Cardiac fibroblast (primary cell): Measurements from ENCODE around the gene LFNG.

Experiments
- DNase-seq, 2 donors: peaks; one replicate each; pipeline versions ENCODE4 v3.0.0 to v3.0.0-alpha.2; 2010; ENCODE audit warnings: low read depth in 2 of 2
- H3K4me3 ChIP-seq, 2 donors: replicated peaks in 1 of 2; 1 replicate in 1 of 2; 2 replicates in 1 of 2; pipeline ENCODE4 v1.5.1; 2011; ENCODE audit warnings: low read depth in 2 of 2, low read length in 2 of 2, mild to moderate bottlenecking in 2 of 2, moderate library complexity in 1 of 2
- CTCF ChIP-seq: IDR thresholded peaks from one replicate; pipeline ENCODE4 v1.5.1; 2011; ENCODE audit warnings: low read depth, mild to moderate bottlenecking, low read length, inconsistent platforms

Gene LFNG

DNA sequence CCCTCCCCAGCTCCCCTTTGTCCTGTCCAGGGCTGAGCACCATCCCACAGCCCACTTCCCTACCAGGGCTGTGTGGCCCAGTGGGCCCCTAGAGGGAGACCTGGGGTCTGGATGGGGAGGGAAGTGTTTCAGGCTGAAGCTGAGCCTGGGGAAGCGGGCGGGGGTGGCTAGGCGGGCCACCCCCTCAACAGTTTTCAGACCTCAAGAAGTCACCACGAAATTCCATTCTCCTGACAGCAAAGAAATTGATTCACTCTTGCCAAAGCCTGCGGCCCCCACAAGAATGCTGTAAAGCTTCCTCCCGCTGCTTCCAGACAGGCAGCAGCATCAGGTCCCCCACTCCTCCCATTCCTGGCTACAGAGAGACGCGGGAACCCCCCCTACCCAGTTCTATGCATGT is 2.5 kb upstream of the LFNG start:
- peak; percentile 7 for TF ChIP-seq CTCF
- no peak overlapping the region for H3K4me3 ChIP-seq
- peak; percentile 79 to 87 for DNase-seq

DNA sequence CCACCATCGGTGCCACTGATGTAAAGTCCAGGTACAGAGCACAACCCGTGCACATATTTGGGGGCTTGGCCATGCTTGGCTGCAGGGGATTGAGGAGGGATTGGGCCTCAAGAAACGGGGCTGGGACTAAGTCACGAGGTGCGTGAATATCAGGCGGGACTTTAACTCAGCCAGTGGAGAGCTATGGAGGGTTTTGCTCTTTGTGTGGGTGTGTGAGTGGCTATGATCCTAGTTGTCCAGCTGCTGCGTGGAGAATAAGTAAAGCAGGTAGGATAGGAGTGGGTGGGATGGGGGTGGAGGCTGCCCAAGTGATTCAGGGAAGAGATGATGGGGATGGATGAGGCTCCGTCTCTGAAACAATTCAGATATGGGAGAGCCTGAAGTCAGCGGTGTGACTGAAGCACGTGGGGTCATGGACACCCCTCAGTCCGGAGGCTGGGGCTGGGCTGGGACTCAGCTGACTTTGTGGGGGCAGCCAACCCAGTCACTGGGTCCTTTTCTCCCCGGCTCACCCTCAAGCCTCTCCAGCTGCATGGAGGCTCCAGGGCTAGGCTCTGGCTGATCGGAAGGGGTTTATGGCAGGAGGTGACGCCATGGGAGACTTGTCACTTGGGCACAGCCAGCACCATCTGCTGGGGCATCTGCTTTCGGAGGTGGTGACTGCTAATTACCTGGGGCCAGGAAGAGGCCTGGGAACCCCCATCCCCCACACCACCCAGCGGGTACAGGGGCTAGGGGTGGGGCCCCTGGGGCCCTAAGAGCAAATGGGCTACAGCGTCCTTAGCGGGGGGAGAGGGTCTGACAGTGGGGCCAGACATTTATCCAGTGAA is 1.7 kb upstream of the LFNG start:
- TF ChIP-seq CTCF = no peak
- no peak overlapping the region for H3K4me3 ChIP-seq
- DNase-seq = no peak

GRCh38 chr7:2518737-2519118 is 846 bp upstream of the LFNG start:
- DNase-seq = no peak
- H3K4me3 ChIP-seq = peak overlapping the region in 1 of 2 donors; percentile 25
- no peak for TF ChIP-seq CTCF

DNA sequence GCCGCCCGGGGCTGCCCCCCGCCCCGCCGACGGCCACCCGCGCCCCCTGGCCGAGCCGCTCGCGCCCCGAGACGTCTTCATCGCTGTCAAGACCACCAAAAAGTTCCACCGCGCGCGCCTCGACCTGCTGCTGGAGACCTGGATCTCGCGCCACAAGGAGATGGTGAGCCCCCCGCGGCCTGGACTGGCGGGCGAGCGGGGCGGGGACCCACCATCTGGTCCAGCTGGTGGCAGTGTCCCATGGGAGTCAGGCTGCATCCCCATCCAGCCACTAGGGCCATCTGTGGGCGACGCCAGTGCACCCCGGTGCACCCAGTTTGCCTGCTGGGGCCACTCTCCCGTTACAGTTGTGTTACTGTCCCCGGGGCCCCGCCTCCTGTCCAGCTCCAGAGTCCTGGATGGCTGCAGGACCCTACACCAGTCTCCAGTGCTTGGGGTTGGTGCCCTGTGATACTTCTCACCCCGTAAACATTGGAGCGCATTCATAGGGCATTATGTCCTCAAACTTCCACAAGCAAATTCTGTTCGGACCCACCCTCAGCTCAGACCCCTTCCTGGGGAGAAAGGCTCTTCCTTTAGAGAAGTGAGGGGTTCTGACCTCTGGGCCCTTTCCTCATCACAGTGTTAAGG is 672 bp downstream of the LFNG start:
- H3K4me3 ChIP-seq = peak overlapping the region; percentile 49 to 54
- TF ChIP-seq CTCF = no peak
- no peak for DNase-seq

DNA sequence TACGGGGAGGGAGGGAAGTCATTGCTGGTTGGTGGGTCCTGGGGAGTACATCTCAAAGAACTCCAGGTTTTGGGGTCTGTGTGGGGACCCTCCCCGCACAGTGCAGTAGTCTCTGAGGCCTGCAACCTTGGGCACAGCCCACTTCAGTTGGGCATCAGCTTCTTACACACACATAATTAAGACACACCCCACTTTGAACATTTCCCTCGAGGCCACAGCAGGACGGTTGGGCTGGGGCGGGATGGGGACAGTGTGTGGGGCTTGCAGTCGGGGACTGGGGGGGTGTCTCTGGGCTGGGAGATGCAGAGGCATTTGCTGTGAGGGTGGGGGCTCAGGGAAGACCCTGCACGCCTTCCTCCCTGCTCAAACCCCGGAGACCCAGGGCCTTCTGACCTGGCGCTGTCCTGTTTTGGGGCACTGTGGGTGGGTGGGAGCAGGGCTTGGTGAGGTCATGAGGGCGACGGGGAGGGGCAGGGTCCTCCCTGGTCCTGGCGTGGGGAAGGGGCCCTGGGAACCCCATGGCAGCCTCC is 1.3 kb downstream of the LFNG start:
- no peak for TF ChIP-seq CTCF
- peak overlapping the region; percentile 49 to 54 for H3K4me3 ChIP-seq
- peak in 1 of 2 donors; percentile 34 for DNase-seq

GRCh38 chr7:2521341-2521745 is 1.8 kb downstream of the LFNG start:
- DNase-seq = no peak
- peak overlapping the region; percentile 49 to 54 for H3K4me3 ChIP-seq
- no peak for TF ChIP-seq CTCF
